ENCODE measurements around the gene ABHD12B.

The ABHD12B gene

DNA sequence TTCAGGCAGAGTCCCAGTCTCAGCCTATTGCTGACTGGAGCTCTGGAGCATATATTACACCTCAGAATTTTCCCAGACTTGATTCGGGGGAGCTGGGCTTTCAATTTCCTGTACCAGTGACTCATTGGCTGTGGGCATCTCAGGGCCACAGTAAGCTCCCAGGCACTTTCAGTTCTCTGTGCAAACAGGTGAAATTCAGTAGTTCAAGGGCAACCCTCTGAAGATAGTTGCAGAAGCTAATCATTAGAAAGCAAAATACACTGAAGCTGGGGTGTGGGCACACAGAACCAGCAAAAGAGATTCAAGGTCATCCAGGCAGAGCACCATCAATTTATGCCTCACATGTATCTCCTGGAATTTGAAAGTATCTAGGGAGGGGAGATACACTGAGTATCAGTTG is 32.8 kb upstream of the ABHD12B start:
- peak; percentile 75 for DNase-seq (ENCODE audit: low spot score)

GRCh38 chr14:50839691-50840090 is 32.2 kb upstream of the ABHD12B start:
- DNase-seq (ENCODE audit: low spot score) = no peak

DNA sequence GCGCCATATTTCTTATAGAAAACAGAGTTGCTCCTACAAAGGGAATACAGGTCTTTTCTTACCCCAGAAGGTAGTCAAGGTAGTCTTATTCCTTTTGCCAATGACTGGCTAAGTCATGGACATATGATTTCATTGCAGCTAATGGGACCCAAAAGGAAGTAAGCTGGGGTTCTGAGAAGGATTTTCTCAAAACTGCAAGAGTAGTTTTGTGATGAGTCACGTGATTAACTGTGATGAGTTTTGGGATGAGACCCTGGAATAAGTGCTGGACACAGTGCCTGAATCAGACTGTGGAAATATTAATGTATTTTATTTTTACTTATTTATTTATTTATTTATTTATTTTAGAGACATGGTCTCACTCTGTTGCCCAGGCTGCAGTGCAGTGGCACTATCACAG is 27.5 kb upstream of the ABHD12B start:
- DNase-seq (ENCODE audit: low spot score) = peak; percentile 18

- peak; percentile 65 for DNase-seq (ENCODE audit: low spot score)
Measured at GRCh38 chr14:50845166-50845565, 26.7 kb upstream of the ABHD12B start.

GRCh38 chr14:50846226-50846880 is 25.5 kb upstream of the ABHD12B start:
- peak; percentile 96 for DNase-seq (ENCODE audit: low spot score)

DNA sequence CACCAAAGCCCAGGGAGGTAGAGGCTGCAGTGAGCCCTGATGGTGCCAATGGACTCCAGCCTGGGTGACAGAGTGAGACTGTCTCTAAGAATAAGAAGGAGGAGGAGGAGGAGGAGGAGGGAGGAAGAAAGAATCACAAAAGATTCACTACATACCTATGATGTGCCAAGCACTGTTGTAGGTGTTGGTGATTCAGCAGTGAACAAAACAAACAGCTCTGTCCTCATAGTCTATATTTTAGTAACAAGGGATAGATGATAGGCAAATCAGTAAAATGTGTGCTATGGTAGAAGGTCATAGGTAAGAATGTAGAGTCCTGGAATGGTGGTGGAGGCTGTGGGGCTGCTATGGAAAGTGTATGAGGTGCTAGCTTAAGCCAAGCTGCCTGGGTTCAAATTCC is 18.0 kb upstream of the ABHD12B start:
- no peak for DNase-seq (ENCODE audit: low spot score)

DNA sequence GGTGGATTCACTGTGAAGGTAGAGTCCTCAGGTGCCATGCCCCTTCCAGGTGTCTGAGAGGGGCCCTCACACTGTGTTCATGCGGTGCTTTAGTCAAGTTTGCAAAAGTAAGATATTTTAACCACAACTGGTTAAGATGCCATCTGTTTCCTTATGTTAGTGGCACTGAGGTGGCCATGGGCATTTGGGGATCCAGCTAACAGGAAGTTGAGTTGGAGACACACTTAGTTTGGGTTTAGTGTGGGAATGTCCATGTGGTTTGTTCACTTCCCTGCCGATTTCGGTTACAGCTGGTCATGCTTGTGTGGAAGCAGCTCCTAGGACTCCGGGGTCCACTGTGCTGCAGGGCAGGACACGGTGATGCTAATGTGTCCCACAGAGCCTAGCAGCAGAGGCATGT is 17.3 kb upstream of the ABHD12B start:
- no peak for DNase-seq (ENCODE audit: low spot score)

DNA sequence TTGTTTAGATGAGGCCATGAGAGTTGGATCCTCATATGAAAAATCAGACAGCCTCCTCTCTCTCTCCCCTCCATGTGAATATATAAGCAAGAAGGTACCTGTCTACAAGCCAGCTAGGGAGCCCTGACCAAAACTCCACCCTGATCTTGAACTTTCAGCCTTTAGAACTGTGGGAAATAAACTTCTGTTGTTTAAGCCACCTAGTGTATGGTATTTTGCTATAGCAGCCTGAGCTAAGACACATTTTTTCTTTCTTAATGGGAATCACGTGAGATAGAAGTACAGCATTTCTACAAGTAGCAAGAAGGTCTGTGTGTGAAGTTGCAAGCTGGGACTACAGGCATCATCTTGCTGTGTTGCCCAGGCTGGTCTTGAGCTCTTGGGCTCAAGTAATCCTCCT is 16.3 kb upstream of the ABHD12B start:
- DNase-seq (ENCODE audit: low spot score) = no peak

DNA sequence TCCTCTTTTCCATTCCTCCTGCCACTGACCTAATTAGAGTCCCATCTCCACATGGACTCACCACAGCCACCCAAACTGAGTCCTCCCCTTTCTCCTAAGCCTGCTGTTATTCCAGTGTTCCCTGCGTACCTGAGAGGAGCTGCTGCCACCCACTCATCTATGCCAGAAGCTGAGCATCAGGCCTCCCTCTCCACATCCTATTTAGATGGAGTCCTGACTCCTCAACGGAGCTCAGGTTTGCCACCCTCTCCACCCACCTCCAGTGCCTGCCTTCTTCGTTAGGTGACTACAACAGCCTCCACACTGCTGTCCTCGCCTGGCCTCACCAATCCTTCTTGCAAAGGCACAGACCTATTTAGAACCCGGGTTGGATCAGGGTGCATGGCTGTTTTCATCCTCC is 15.2 kb upstream of the ABHD12B start:
- DNase-seq (ENCODE audit: low spot score) = no peak

- no peak for DNase-seq (ENCODE audit: low spot score)
Measured at GRCh38 chr14:50859296-50859624, 12.6 kb upstream of the ABHD12B start.

GRCh38 chr14:50860478-50861086 is 11.3 kb upstream of the ABHD12B start:
- peak; percentile 82 for DNase-seq (ENCODE audit: low spot score)

GRCh38 chr14:50862036-50862570 is 9.8 kb upstream of the ABHD12B start:
- DNase-seq (ENCODE audit: low spot score) = no peak

GRCh38 chr14:50864237-50864636 is 7.6 kb upstream of the ABHD12B start:
- DNase-seq (ENCODE audit: low spot score) = no peak

GRCh38 chr14:50864946-50865345 is 6.9 kb upstream of the ABHD12B start:
- DNase-seq (ENCODE audit: low spot score) = no peak

- DNase-seq (ENCODE audit: low spot score) = no peak
Measured at GRCh38 chr14:50865391-50866076, 6.3 kb upstream of the ABHD12B start.

DNA sequence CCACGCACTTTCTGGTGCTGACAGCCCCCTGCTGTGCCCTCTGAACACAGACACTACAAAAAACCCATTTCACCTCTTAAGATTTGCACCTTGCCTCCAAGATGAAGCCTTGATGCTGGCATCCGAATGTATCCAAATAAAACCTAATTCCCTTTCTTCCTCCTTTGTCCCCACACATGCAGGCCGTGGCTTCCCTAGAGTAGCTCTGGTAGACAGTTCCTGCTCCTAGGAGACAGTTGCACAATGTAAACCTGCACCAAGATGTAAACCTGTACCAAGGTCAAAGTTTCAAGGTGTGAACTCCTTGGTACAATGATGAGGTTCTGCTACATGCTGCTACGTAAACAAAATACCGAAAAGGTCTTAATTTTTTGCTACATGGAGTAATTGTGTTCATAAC is 625 bp upstream of the ABHD12B start:
- DNase-seq (ENCODE audit: low spot score) = no peak

DNA sequence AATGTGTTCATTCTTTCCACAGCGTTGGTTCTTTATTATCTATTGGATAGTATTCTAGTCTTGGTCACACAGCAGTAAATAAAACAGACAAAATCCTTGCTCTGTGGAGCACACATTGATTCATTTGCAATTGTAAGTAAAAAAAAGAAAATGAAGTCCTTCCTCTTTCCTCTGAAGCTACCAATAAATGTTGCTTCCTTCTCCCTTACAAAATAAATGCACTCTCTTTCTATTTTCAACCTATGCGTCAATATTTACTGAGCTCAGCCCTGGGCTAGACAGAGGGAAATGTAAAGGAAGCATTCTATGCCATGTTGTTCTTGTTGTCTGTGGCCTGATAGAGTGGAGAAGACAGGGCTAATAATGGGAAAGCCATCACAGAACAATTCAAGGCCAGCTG is 2.9 kb downstream of the ABHD12B start:
- no peak for DNase-seq (ENCODE audit: low spot score)

DNA sequence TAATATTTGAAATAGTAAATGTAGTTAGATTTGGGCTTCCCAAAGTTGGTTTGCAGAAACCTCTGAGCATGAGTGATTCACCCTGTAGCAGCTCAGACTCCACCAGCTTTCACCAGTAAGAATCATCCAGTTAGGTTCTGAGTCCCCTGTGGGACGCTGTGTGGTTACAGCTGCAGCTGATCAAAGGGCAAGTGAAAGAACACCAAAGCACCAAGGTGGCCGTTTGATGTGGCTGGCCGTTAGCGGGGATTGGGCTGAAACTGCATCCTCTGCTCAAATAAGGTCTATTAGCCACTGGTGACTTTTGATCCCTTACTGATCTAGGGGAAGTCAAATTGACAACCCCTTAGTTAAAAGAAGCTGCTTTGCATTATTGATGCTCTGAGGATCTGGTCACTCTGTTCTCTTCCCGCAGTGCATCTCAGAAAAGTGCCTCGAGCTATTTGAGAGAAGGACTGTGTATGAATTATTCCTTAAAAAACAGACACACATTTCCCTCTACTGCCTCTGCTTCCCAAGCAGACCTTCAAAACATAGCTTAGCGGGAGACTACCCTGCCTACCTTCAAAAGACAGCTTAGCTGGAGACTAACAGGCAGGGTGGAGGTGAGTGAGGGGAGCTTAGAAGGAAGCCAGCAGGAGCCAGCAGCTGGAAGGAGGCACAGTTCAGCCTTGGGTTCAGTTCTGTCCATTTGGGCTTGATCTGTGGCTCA is 3.7 kb downstream of the ABHD12B start:
- DNase-seq (ENCODE audit: low spot score) = no peak

- no peak for DNase-seq (ENCODE audit: low spot score)
Measured at GRCh38 chr14:50882932-50883826, 11.3 kb downstream of the ABHD12B start.

- no peak for DNase-seq (ENCODE audit: low spot score)
Measured at GRCh38 chr14:50883827-50884197, 12.0 kb downstream of the ABHD12B start.

DNA sequence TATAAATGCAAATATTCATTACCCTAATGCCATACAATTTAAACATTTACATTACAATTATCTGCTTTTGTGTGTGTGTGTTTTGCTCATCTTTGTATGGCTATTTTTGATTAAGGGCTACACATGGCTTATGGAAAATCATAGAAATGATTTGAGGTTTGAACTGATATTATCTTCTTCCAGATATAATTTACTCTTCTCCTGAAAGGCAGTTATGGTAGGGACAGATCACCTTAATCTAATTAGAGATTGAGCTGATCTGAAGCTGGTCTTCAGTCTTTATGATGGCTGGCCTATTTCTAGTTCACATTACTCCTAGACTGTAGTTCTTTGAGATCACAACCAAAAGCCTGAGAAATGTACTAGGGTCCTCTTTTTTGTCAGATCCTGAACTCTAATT is 15.6 kb downstream of the ABHD12B start:
- no peak for DNase-seq (ENCODE audit: low spot score)

- no peak for DNase-seq (ENCODE audit: low spot score)
Measured at GRCh38 chr14:50892255-50892654, 20.4 kb downstream of the ABHD12B start.

Measured in kidney tubule cell (primary cell).